Hematopoietic multipotent progenitor cell treated with erythropoietin and hydrocortisone succinate and interleukin-3 and kit ligand, for 17 days (in vitro differentiated cells): ENCODE data around the gene ABLIM3.

ENCODE experiments used
- DNase-seq: peaks from one replicate; pipeline ENCODE4 v3.0.0-alpha.2; 2015; ENCODE audit warnings: low spot score

The ABLIM3 gene

DNA sequence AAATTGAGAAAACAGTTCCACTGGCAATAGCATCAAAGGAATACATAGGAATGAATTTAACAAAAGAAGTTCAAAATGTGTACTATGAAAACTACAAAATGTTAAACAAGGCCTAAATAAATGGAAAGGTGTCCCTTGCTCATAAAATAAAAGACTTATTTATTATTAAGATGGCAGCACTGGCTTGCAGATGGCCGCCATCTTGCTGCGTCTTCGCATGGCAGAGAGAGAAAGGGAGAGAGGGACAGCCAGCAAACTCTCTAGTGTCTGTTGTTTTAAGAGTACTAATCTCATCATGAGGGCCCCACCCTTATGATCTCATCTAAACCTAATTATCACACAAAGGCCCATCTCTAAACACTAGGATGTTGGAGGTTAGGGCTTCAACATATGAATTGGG lies 47.1 kb downstream of the ABLIM3 start:
- no peak for DNase-seq

DNA sequence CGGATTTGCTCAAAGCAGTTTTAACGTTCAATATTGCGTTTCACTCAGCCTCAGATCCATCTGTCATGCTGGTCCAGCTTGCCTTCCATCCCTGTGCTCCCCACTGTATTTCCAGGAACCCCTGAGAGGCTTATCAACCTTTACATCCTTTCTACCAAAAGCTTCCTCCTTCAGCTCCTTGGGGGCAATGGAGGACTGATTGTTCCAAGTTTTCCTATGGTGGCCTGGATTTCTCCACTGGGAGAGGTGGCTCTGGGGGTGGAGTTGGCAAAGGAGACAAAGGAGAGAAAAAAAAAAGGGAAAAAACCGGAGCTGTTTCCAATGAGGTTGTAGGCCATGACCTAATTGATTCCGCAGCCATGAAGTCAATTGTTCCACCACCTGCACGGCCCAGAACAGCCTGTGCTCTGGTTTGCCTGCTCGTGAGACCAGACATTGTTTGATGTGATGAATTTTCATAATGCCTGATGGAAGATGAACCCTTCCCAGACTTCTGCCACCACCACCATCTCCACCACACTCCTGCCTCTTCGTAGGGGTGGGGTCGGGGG lies 54.1 kb downstream of the ABLIM3 start:
- no peak for DNase-seq

DNA sequence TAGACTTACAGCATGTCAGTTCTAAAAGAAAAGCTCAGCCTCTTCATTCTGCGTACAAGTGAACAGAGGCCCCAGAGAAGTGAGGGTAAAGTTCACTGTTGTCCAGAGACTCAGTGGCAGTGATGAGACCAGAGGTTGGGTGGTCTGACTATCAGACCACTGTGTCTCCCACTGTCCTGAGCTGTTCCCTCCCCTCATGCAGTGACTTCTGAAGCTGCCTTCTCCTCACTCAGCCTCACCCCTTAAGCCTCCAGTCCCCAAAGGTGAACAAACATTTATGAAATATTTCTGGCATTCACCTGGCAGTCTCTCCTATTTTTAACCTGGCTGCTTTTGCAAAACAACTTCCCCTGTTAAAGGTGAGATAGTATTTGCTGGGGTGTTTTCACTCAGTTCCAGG lies 54.7 kb downstream of the ABLIM3 start:
- no peak for DNase-seq

DNA sequence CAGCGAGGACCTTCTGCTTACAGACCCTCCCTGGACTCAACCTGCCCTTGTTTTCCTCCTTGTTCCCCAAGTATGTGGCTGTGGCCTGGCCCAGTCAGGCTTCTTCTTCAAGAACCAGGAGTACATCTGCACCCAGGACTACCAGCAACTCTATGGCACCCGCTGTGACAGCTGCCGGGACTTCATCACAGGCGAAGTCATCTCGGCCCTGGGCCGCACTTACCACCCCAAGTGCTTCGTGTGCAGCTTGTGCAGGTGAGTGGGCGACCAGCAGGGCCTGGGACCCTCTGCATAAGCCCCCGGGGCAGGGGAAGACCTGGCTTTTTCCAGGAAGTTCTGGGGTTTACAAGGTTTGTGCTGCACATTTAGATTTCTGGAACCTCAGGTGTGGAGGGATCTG lies 56.9 kb downstream of the ABLIM3 start:
- no peak for DNase-seq

DNA sequence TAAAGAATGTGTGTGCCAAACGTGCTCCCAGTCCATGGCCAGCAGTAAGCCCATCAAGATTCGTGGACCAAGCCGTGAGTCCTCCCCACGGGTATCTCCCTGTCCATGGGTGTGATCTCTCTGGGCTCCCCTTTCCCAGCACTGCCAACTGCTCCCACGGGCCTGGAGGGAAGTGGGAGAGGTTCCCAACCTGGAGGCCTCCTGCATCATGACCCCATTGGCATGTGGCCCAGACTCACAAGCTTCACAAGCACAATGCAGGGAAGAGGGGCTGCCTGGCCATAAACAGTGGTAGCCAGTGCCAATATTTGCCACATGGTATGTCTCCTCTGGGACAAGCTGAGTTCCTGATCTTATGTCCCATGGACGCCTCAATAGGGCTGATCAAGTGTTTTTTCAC lies 59.1 kb downstream of the ABLIM3 start:
- DNase-seq = no peak

DNA sequence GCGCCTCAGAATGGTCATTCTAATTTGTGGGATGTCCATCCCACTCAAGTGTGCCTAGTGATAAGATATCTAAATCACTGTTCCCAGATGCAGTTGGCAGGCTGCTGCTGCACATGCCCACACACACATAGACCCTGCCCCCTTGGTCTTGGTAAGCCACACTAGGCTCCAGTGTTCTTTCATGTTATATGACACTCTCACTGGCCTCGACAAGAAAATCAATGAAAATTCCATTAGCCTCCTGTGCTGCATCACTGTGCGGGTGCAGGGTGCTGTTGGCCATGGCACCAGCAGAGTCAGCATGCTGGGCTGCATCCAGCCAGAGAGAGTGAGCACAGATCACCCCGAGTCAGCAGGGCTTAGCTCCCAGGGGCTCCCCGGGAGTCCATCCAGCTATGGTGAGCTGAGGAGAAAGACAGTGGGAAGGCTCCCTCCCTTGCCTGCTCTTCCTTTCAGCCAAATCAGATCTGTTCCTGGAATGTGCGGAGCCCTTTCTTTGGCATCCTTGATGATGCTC lies 59.9 kb downstream of the ABLIM3 start:
- no peak for DNase-seq

DNA sequence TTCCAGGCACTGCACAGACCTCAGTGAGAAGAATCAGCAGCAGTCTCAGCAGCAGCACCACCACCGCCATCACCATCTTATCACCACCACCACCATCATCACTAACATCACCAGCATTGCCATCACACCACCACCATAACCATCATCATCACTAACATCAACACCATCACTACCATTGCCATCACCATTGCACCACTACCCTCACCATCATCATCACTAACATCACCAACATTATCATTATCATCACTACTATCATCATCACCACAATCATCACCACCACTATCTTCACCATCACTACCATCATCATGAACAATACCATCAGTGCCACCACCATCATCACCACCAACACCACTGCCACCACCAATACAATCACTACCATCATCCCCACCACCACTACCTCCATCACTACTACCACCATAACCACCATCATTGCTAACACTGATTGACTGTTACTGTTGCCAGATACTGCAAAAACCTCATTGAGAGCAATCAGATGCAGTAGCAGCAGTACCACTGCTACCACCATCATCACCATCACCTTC lies 61.7 kb downstream of the ABLIM3 start:
- no peak for DNase-seq

DNA sequence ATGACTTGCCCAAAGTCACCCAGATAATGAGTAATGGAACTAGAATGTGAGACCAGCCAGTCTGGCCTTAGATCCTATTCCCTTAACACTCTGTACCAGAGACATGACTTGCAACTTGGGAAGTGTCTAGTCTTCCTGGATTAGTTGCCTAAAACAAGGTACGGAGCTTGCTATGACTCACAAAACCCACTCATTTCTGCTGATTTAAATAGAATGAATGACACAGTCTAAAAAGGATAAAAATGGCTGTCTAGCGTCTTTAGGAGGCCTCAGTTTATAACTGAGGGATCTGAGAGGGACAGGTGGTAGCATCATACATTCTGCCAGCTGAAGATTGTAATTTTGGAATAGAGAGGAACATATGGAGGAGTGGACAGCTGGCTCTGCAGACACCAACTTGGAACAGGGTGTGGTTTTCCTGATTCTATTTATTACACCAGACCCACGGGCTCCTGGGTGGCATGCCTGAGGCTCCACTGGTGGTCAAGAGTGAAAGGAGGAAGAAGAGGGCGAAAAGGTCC lies 62.7 kb downstream of the ABLIM3 start:
- no peak for DNase-seq

DNA sequence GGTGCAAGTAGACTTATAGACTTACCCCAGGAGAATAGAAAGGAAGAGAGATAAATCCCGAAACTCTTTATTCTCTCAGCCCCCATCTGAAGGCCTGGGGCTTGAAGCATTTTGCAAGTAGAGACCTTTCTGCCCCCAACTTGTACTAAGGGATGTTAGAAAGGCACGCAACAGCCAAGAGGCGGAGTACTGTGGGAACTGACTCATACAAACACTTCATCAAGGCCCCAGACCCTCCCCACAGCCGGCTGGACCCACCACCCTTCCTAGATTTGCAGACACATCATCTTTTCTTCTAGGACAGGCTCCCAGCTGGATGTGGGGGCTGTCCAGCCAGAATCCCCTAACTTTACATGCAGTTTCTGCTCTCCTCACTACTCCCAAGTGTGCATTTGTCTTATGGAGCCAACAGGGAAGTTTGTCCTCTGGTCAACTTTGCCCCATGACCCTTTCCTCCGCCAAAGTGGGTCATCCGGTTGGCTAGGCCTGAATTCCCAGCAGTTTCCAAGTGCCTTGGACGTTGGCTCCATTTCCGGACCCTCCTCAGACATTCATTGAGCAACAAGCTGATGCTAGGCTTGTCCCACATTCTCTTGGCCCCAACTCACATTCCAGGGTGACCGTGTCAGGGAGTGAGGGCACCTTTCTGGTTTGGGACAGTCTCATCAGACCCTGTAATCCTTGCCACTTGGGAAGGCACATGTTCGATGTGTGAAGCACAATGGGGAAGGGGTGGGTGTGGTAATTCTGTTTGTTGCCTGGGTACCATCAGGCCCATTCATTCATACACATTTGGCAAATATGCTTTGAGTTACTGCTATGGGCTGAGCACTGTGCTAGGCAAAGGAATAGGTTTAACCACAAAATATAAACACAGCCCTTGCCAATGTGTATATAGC lies 64.6 kb downstream of the ABLIM3 start:
- DNase-seq = no peak

DNA sequence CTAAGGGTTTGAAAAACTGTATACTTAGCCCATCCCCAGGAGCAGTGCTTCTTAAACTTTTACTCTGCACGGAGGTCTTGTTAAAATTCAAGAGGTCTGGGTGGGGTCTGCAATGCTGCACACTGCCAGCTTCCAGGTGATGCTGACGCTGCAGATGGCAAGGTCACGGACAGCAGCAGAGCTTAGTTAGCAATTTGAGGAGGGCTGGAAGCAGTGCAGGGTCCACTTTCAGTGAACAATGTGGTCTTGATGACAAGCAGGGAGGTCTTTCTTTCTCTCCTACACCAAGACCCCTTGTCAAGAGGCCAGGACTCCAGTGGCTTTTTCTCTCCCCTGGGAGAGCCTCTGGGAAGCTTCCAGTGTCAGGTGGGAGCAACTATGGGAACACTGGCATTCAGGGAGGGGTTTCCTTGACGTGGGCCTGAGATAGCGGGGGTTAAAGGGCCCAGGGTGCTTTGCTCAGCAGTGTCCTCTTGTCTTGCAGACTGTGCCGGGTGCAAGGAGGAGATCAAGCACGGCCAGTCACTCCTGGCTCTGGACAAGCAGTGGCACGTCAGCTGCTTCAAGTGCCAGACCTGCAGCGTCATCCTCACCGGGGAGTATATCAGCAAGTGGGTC lies 65.3 kb downstream of the ABLIM3 start:
- DNase-seq = no peak

DNA sequence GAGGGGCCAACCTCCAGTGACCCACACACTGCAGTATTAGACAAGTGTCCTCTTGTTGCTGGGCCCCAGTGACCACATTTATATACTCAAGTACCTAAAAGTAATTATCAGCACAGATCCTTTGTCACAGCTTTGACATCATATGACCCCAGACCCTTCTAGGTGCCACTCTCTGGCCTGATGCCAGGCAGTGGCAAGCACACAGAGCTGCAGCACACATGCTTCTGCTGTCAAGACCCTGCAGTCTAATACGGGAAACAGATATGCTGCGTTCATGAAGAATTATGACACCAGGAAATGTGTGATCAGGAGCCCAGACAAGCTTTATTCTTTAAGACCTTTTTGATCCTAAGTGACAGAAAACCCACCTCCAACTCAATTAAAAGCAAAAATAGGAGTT lies 66.5 kb downstream of the ABLIM3 start:
- DNase-seq = no peak

DNA sequence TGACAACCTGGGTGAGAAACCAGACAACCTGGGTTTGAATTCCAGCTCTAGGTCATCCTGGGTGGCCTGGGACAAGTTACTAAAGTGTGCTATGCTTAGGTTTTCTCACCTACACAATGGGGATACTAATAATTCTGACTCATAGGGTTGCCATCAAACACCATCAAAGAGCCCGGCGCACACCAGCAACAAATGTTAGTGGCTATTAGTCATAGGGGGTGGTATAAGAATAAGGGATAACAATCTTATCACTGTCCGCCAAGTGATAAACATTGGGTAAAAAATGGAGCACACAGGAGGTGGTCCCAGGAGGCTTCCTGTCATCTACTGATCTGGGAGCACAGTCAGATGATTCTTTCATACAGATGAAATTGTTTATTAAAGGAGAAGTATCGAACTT lies 68.9 kb downstream of the ABLIM3 start:
- DNase-seq = no peak

DNA sequence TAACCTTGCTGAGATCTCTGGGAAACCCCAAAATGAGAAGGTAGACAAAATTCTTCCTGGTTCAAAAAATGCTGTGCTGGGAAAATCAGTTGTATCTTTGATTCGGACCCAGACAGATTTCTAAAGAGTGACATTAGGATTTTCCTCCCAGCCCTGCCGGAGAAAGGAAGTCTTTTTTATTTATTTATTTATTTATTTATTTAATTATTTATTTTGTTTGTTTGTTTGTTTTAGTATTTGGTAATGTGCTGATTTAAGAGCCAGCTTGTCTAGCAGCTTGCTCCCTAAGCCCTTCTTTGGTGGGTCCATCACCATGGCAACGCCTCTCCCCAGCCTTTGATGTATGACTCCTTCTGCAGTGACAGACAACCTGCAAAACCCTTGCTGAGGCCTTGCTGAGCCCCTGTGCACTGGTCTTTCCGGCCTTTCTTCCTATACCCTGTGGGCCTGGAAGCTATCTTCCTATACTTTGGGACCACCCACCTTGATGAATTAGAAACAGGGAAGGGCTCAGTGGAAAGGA lies 69.7 kb downstream of the ABLIM3 start:
- DNase-seq = no peak

DNA sequence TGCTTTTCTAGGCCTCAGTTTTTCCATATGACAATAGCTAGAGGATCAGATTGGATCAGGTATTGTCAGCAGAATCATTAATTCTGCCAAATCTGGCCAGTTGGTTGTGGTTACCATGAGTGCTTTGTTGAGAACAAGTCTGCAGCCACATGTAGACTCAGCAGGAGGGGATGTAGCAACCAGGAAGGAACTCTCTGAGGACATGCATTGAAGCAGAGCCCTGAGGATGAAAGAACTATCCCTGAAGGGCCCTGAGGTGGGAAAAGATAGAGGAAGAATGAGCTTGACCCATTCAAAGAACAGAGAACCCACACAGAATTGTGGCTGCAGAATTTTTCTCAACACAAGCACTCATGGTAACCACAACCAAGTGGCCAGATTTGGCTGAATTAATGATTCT lies 70.3 kb downstream of the ABLIM3 start:
- no peak for DNase-seq

DNA sequence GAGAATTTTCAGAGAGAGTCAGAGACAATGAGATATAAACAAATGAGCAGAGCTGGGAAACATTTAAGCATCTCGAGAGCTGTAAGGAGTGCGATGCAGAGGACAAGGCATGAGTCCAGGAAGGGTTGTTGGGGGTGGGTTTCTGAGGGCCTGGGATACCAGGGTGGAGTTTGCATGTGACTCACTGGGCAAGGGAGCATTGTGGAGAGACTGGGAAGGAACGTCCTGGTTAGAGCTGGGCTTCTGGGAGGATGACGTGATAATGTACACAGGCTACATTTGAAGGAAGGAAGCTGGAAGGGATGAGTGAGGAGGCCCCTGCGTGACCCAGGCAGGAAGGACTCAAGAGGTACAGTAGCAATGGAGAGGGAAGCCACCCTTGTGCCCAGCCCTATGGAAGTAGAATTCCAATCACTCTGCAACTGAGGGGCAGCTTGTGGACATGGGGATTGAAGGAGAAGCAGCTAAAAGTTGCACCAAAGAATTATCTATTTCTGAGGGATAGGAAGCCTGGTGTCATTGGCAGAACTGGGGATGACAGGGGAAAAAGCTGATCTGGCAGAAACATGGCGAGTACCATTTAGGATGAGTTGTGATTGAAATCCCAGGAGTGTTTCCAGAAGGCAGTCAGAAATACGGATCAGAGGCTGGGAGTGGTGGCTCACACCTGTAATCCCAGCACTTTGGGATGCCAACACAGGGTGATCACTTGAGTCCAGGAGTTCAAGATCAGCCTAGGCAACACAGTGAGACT lies 71.1 kb downstream of the ABLIM3 start:
- DNase-seq = no peak

DNA sequence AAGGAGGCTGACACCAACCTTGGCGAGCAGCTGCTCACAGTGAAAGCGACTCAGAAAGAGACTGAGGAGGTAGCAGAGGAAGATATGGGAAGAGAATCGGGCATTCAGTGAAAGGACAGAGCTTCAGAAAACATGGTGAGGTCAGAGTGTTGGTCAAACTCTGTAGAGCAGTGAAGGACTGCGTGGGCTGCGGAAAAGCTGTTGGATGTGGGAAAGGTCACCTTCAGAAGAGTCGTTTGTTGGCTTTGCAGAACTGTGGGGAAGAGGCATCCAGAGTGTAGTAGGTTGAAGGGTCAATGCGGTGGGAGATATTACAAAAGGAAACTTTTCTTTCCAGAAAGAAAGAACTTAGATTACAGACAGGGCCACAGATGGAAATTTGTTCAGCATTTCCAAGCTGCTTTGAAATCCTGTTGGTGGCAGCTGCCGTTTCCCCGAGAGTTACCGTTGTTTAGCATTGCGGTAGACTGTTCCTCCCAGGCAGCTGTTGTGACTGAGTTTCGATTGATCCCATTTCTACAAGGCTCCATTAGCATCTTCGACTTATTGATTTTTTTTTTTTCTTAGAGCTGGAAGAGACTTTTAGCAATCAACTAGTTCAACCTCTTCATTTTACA lies 72.1 kb downstream of the ABLIM3 start:
- no peak for DNase-seq

DNA sequence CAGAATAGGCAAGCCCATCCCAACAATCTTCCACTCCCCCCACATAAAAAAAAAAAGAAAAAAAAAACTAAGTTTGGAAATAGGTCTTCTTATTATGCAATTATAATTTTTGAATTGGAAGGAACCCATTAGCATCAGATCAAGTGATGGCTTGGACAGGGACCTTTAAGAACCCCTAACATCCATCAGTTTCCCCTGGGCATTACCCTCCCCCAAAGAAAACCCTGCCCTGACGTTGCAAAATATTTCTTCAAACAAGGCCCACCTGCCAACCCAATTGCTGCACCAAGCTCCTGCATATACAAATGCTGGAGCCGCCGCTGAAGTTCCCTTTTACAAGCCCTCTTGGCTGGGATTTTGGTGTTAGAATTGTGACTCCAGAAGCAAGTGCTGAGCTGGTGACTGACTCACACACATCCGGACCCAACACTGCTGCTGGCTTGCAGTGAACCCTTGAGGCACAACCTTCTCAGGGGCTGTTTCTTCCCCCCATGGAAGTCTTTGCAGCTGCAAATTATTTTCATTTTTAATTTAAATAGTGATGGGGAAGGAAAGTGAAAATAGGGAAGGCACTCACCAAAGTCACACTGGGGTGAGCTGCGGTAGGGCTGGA lies 74.3 kb downstream of the ABLIM3 start:
- no peak for DNase-seq

DNA sequence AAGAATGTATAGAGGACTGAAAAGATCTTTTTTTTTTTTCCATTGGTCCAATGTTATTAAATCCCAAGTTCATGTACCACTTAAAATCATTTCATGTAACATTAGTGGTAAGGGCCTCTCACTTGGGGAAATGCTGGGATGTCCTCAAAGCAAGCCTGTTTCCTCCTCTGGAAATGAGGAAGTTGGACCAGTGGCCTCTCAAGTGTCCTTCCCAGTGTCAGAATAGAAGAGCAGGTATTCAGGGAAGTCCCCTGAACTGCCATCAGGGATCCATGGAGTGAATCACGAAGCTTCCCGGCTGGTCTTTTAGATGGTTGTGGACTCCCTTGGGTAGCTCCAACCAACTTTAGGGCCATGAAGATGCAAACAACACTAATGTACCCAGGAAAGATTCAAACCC lies 75.2 kb downstream of the ABLIM3 start:
- no peak for DNase-seq

DNA sequence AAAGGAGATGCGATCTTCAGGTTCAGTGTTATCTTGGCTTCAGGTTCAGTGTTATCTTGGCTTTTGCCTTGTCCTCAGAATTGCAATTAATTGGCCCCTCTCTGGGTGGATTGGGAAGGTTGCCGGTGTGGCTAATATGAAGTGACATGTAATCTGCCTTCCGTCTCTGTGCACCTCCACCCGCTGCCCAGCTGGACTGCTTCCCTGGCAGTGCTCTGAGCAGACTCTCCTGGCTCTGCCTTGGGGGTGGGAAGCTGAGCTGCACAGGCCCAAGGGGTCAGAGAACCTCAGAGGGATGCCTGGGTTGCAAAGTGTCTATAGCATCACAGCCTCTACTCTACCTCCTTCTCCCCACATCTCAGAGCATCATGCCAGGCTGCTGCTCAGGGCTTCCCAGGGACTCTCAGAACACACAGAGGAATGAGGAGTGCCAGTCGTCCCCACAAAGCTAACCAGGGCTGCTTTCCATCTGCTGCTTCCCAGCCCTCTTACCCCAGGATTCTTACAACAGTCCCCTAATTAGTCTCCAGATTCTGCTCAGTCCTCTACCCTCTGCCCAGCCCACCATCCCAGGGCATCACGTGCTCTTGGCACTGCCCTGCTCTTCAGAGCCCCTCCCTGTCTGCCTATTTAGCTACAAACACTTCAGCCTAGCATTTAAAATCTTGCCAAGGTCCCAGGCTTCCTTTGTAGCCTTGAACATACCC lies 76.0 kb downstream of the ABLIM3 start:
- no peak for DNase-seq

DNA sequence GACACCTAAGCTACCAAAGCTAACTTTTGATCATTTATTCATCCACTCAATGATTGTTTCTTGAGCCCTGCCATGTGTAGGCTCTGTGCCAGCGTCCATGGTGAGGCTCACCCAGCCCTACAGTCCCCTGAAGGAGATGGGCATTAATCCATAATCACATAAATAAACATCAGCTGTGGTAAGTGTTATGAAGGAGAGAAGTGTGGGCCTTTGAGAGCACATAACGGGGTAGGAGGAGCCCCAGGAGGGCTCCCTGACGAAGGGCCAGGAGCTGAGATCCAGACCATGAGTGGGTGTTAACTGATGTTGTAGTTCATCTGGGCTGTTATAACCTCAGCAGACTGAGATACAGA lies 76.5 kb downstream of the ABLIM3 start:
- no peak for DNase-seq
